WTC11 (cell line): ENCODE data around the gene LILRA6. TPM values are rescaled to one million over a fixed set of nuclear protein-coding genes. Genes with fewer than 3 reads are reported as not detected.
A peak's percentile ranks its signal among the peaks of the same experiment; 100 is the strongest.

Experiments used
- ATAC-seq: fragments of 200-7000 bp; cut with Tn5 transposase; 2 replicates; pipeline ENCODE4 v1.10.0; 2021; ENCODE audit warnings: mild to moderate bottlenecking, moderate library complexity
- CTCF ChIA-PET: fragments of 300-600 bp; sonication (Branson Sonifier 250); formaldehyde crosslinking; loops from one replicate; lab custom pipeline; 2021; ENCODE audit warnings: antibody characterized with exemption; lab: Charles Lee
- POLR2A ChIA-PET: fragments of 350-600 bp; sonication (Branson Sonifier 250); formaldehyde crosslinking; loops from one replicate; lab custom pipeline; 2021; ENCODE audit warnings: antibody characterized with exemption; lab: Charles Lee
- DNase-seq: peaks from one replicate; pipeline ENCODE4 v3.0.0; 2021; ENCODE audit warnings: low spot score
- H3K27ac Mint-ChIP-seq: 2 replicates; pipeline ENCODE4 v1.8.0; 2021; ENCODE audit warnings: mixed read lengths
- H3K27me3 Mint-ChIP-seq: 2 replicates; pipeline ENCODE4 v1.8.0; 2021; ENCODE audit warnings: low read depth, mild to moderate bottlenecking, moderate library complexity, mixed read lengths
- H3K36me3 Mint-ChIP-seq: 2 replicates; pipeline ENCODE4 v1.8.0; 2021; ENCODE audit warnings: mixed read lengths
- H3K4me1 Mint-ChIP-seq: 2 replicates; pipeline ENCODE4 v1.8.0; 2022; ENCODE audit warnings: mixed read lengths
- H3K4me3 Mint-ChIP-seq: 2 replicates; pipeline ENCODE4 v1.8.0; 2021; ENCODE audit warnings: mild to moderate bottlenecking, moderate library complexity, mixed read lengths
- H3K9me3 Mint-ChIP-seq: 2 replicates; pipeline ENCODE4 v1.8.0; 2021; ENCODE audit warnings: mixed read lengths
- CBFB ChIP-seq: sonication (generic); formaldehyde crosslinking; IDR thresholded peaks from 2 replicates; pipeline ENCODE4 v1.8.1; 2022; ENCODE audit warnings: mild to moderate bottlenecking, low read depth, missing genetic modification reagents
- CREM ChIP-seq: sonication (generic); formaldehyde crosslinking; IDR thresholded peaks from 2 replicates; pipeline ENCODE4 v1.8.1; 2022; ENCODE audit warnings: mild to moderate bottlenecking, missing genetic modification reagents, moderate library complexity
- FOXK1 ChIP-seq: sonication (generic); formaldehyde crosslinking; IDR thresholded peaks from 2 replicates; pipeline ENCODE4 v1.8.0; 2022; ENCODE audit warnings: mild to moderate bottlenecking, moderate library complexity, missing genetic modification reagents
- FOXP1 ChIP-seq: sonication (generic); formaldehyde crosslinking; IDR thresholded peaks from 2 replicates; pipeline ENCODE4 v1.8.0; 2022; ENCODE audit warnings: missing genetic modification reagents, mild to moderate bottlenecking, moderate library complexity, borderline replicate concordance
- GABPB1 ChIP-seq: sonication (generic); formaldehyde crosslinking; IDR thresholded peaks from 2 replicates; pipeline ENCODE4 v1.8.1; 2023; ENCODE audit warnings: mild to moderate bottlenecking, missing genetic modification reagents
- JUN ChIP-seq: sonication (generic); formaldehyde crosslinking; IDR thresholded peaks from 2 replicates; pipeline ENCODE4 v1.8.0; 2023; ENCODE audit warnings: mild to moderate bottlenecking, missing genetic modification reagents
- NR1H2 ChIP-seq: sonication (generic); formaldehyde crosslinking; IDR thresholded peaks from 2 replicates; pipeline ENCODE4 v1.9.0; 2021; ENCODE audit warnings: mild to moderate bottlenecking, moderate library complexity, missing genetic modification reagents
- SMAD3 ChIP-seq: sonication (generic); formaldehyde crosslinking; IDR thresholded peaks from 2 replicates; pipeline ENCODE4 v1.8.0; 2022; ENCODE audit warnings: missing genetic modification reagents, mild to moderate bottlenecking, borderline replicate concordance
- SP1 ChIP-seq: sonication (generic); formaldehyde crosslinking; conservative IDR thresholded peaks from 2 replicates; pipeline ENCODE4 v1.8.1; 2022; ENCODE audit warnings: missing genetic modification reagents
- TCF7 ChIP-seq: sonication (generic); formaldehyde crosslinking; IDR thresholded peaks from 2 replicates; pipeline ENCODE4 v1.8.0; 2022; ENCODE audit warnings: mild to moderate bottlenecking, low read depth, missing genetic modification reagents, moderate library complexity
- TEAD4 ChIP-seq: sonication (generic); formaldehyde crosslinking; IDR thresholded peaks from 2 replicates; pipeline ENCODE4 v1.8.0; 2022; ENCODE audit warnings: mild to moderate bottlenecking, missing genetic modification reagents
- ZNF121 ChIP-seq: sonication (generic); formaldehyde crosslinking; IDR thresholded peaks from 2 replicates; pipeline ENCODE4 v1.8.0; 2023; ENCODE audit warnings: missing genetic modification reagents
- ZNF232 ChIP-seq: sonication (generic); formaldehyde crosslinking; IDR thresholded peaks from 2 replicates; pipeline ENCODE4 v1.8.0; 2022; ENCODE audit warnings: mild to moderate bottlenecking, missing genetic modification reagents
- ZNF263 ChIP-seq: sonication (generic); formaldehyde crosslinking; IDR thresholded peaks from 2 replicates; pipeline ENCODE4 v1.8.1; 2022; ENCODE audit warnings: low read depth, mild to moderate bottlenecking, moderate library complexity, missing genetic modification reagents
- total RNA-seq: library from RNA; stranded (reverse); gene quantifications from 3 replicates; pipeline ENCODE4 v1.2.3, GENCODE V29; 2021
- TF ChIP-seq, protein P1 (sequence below): sonication (generic); formaldehyde crosslinking; IDR thresholded peaks from 2 replicates; pipeline ENCODE4 v1.8.0; 2022; ENCODE audit warnings: mild to moderate bottlenecking, missing genetic modification reagents
- TF ChIP-seq, protein P2 (sequence below): sonication (generic); formaldehyde crosslinking; IDR thresholded peaks from 2 replicates; pipeline ENCODE4 v1.8.1; 2022; ENCODE audit warnings: mild to moderate bottlenecking, moderate library complexity, missing genetic modification reagents
- TF ChIP-seq, protein P3 (sequence below): sonication (generic); formaldehyde crosslinking; IDR thresholded peaks from 2 replicates; pipeline ENCODE4 v1.8.0; 2022; ENCODE audit warnings: mild to moderate bottlenecking, missing genetic modification reagents
- TF ChIP-seq, protein P4 (sequence below): sonication (generic); formaldehyde crosslinking; IDR thresholded peaks from 2 replicates; pipeline ENCODE4 v1.8.0; 2022; ENCODE audit warnings: mild to moderate bottlenecking, missing genetic modification reagents
- TF ChIP-seq, protein P5 (sequence below): sonication (generic); formaldehyde crosslinking; IDR thresholded peaks from 2 replicates; pipeline ENCODE4 v1.8.1; 2023; ENCODE audit warnings: mild to moderate bottlenecking, missing genetic modification reagents, moderate library complexity
- TF ChIP-seq, protein P6 (sequence below): sonication (generic); formaldehyde crosslinking; IDR thresholded peaks from 2 replicates; pipeline ENCODE4 v1.8.1; 2022; ENCODE audit warnings: low read depth, mild to moderate bottlenecking, moderate library complexity, missing genetic modification reagents, borderline replicate concordance
- TF ChIP-seq, protein P7 (sequence below): sonication (generic); formaldehyde crosslinking; IDR thresholded peaks from 2 replicates; pipeline ENCODE4 v1.8.1; 2023; ENCODE audit warnings: mild to moderate bottlenecking, missing genetic modification reagents
- TF ChIP-seq, protein P8 (sequence below): fragments of 250-450 bp; sonication (Bioruptor Pico); IDR thresholded peaks from 2 replicates; pipeline ENCODE4 v1.9.0; 2021; ENCODE audit warnings: mild to moderate bottlenecking
- TF ChIP-seq, protein P9 (sequence below): sonication (generic); formaldehyde crosslinking; IDR thresholded peaks from 2 replicates; pipeline ENCODE4 v1.8.0; 2023; ENCODE audit warnings: missing genetic modification reagents
- TF ChIP-seq, protein P10 (sequence below): sonication (generic); formaldehyde crosslinking; IDR thresholded peaks from 2 replicates; pipeline ENCODE4 v1.8.1; 2023; ENCODE audit warnings: mild to moderate bottlenecking, moderate library complexity, missing genetic modification reagents

Gene LILRA6
- total RNA-seq, 1 experiment from 2014 or later: not detected

DNA sequence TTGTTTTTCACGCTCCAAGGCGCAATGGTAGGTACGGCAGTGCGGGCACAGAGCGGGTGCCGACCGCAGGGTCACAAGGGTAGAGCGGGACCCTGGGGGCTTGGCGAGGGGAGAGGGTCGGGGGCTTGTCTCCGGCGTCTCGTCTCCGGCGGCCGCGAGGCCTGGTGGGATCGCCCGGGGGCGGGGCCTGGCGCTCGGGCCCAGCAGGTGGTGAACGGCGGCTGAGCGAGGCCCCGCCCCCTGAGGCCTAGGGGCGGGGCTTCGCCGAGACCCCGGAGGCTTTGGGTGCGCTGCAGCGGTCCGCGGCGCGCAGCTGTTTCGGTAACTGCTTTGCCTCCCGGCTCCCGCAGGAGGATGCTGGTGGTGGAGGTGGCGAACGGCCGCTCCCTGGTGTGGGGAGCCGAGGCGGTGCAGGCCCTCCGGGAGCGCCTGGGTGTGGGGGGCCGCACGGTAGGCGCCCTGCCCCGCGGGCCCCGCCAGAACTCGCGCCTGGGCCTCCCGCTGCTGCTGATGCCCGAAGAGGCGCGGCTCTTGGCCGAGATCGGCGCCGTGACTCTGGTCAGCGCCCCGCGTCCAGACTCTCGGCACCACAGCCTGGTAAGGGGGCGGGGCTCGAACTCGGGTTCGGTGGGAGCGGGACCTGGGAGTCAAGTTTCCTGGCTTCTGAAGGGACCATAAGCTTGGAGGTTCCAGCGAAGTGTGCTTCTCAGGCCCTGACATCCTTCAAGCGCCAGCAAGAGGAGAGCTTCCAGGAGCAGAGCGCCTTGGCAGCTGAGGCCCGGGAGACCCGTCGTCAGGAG is 51.4 kb downstream of the LILRA6 start, which contains the start of gene TSEN34:
TSEN34 (plus strand) TSS at position 298 of the 800 bp plus-strand sequence; CDS start at position 355, 57 bp downstream.
- POLR2A ChIA-PET: interaction anchor here (1.0 to 4.3 kb wide), 10 partner anchors 10 to 126 kb away, joined by 3 to 25 read pairs (median 4); partner anchors contain the start of genes CNOT3, LENG1, RPS9 and TMC4
- H3K27me3 Mint-ChIP-seq: peaks cover 3% of the 10 kb centered on the region; the same call in 1 of the 2 replicates
- peaks cover 44% of the 10 kb centered on the region for H3K36me3 Mint-ChIP-seq
- H3K9me3 Mint-ChIP-seq: no peaks in the 10 kb centered on the region
- peak; percentile 80 for DNase-seq
- peaks cover 32% of the 10 kb centered on the region for H3K4me1 Mint-ChIP-seq
- peak within 1 kb of the TSS; percentile 85 for H3K4me3 Mint-ChIP-seq
- CTCF ChIA-PET: interaction anchor here (1.0 to 4.2 kb wide), 12 partner anchors 10 to 292 kb away, joined by 3 to 84 read pairs (median 4); partner anchors contain the start of gene TMC4
- peak within 1 kb of the TSS; percentile 100 for H3K27ac Mint-ChIP-seq
- peak; percentile 1 for ATAC-seq
- TF ChIP-seq ZNF232 (no peak; the same call in 1 of the 2 replicates), SMAD3 (CRISPR knock-in tag) (no peak), CBFB (CRISPR knock-in tag) (0 out of 2 replicates have a peak, but pooled peaks have one; percentile 72), CREM (CRISPR knock-in tag) (peak; percentile 41; the same call in 1 of the 2 replicates), TEAD4 (no peak), ZNF263 (no peak), NR1H2 (no peak), JUN (0 out of 2 replicates have a peak, but pooled peaks have one; percentile 49), TCF7 (no peak), SP1 (CRISPR knock-in tag) (peak; percentile 49; the same call in 1 of the 2 replicates), FOXK1 (no peak; the same call in none of the 2 replicates), FOXP1 (peak; percentile 85), GABPB1 (CRISPR knock-in tag) (no peak), ZNF121 (CRISPR knock-in tag) (no peak)
- TF ChIP-seq, protein P1, sequence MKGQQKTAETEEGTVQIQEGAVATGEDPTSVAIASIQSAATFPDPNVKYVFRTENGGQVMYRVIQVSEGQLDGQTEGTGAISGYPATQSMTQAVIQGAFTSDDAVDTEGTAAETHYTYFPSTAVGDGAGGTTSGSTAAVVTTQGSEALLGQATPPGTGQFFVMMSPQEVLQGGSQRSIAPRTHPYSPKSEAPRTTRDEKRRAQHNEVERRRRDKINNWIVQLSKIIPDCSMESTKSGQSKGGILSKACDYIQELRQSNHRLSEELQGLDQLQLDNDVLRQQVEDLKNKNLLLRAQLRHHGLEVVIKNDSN: 0 out of 2 replicates have a peak, but pooled peaks have one; percentile 3
- TF ChIP-seq, protein P2, sequence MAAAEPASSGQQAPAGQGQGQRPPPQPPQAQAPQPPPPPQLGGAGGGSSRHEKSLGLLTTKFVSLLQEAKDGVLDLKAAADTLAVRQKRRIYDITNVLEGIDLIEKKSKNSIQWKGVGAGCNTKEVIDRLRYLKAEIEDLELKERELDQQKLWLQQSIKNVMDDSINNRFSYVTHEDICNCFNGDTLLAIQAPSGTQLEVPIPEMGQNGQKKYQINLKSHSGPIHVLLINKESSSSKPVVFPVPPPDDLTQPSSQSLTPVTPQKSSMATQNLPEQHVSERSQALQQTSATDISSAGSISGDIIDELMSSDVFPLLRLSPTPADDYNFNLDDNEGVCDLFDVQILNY (CRISPR knock-in tag): peak; percentile 71; the same call in 1 of the 2 replicates
- TF ChIP-seq, protein P3, sequence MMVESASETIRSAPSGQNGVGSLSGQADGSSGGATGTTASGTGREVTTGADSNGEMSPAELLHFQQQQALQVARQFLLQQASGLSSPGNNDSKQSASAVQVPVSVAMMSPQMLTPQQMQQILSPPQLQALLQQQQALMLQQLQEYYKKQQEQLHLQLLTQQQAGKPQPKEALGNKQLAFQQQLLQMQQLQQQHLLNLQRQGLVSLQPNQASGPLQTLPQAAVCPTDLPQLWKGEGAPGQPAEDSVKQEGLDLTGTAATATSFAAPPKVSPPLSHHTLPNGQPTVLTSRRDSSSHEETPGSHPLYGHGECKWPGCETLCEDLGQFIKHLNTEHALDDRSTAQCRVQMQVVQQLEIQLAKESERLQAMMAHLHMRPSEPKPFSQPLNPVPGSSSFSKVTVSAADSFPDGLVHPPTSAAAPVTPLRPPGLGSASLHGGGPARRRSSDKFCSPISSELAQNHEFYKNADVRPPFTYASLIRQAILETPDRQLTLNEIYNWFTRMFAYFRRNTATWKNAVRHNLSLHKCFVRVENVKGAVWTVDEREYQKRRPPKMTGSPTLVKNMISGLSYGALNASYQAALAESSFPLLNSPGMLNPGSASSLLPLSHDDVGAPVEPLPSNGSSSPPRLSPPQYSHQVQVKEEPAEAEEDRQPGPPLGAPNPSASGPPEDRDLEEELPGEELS (CRISPR knock-in tag): peak; percentile 9; the same call in 1 of the 2 replicates
- TF ChIP-seq, protein P4, sequence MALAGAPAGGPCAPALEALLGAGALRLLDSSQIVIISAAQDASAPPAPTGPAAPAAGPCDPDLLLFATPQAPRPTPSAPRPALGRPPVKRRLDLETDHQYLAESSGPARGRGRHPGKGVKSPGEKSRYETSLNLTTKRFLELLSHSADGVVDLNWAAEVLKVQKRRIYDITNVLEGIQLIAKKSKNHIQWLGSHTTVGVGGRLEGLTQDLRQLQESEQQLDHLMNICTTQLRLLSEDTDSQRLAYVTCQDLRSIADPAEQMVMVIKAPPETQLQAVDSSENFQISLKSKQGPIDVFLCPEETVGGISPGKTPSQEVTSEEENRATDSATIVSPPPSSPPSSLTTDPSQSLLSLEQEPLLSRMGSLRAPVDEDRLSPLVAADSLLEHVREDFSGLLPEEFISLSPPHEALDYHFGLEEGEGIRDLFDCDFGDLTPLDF (CRISPR knock-in tag): 0 out of 2 replicates have a peak, but pooled peaks have one; percentile 46
- TF ChIP-seq, protein P5, sequence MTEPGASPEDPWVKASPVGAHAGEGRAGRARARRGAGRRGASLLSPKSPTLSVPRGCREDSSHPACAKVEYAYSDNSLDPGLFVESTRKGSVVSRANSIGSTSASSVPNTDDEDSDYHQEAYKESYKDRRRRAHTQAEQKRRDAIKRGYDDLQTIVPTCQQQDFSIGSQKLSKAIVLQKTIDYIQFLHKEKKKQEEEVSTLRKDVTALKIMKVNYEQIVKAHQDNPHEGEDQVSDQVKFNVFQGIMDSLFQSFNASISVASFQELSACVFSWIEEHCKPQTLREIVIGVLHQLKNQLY: no peak
- TF ChIP-seq, protein P6, sequence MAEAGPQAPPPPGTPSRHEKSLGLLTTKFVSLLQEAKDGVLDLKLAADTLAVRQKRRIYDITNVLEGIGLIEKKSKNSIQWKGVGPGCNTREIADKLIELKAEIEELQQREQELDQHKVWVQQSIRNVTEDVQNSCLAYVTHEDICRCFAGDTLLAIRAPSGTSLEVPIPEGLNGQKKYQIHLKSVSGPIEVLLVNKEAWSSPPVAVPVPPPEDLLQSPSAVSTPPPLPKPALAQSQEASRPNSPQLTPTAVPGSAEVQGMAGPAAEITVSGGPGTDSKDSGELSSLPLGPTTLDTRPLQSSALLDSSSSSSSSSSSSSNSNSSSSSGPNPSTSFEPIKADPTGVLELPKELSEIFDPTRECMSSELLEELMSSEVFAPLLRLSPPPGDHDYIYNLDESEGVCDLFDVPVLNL (CRISPR knock-in tag): 0 out of 2 replicates have a peak, but pooled peaks have one; percentile 22
- TF ChIP-seq, protein P7, sequence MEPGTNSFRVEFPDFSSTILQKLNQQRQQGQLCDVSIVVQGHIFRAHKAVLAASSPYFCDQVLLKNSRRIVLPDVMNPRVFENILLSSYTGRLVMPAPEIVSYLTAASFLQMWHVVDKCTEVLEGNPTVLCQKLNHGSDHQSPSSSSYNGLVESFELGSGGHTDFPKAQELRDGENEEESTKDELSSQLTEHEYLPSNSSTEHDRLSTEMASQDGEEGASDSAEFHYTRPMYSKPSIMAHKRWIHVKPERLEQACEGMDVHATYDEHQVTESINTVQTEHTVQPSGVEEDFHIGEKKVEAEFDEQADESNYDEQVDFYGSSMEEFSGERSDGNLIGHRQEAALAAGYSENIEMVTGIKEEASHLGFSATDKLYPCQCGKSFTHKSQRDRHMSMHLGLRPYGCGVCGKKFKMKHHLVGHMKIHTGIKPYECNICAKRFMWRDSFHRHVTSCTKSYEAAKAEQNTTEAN: 0 out of 2 replicates have a peak, but pooled peaks have one; percentile 27
- TF ChIP-seq, protein P8, sequence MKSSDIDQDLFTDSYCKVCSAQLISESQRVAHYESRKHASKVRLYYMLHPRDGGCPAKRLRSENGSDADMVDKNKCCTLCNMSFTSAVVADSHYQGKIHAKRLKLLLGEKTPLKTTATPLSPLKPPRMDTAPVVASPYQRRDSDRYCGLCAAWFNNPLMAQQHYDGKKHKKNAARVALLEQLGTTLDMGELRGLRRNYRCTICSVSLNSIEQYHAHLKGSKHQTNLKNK: no peak
- TF ChIP-seq, protein P9, sequence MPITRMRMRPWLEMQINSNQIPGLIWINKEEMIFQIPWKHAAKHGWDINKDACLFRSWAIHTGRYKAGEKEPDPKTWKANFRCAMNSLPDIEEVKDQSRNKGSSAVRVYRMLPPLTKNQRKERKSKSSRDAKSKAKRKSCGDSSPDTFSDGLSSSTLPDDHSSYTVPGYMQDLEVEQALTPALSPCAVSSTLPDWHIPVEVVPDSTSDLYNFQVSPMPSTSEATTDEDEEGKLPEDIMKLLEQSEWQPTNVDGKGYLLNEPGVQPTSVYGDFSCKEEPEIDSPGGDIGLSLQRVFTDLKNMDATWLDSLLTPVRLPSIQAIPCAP: peak; percentile 55; the same call in 1 of the 2 replicates
- TF ChIP-seq, protein P10, sequence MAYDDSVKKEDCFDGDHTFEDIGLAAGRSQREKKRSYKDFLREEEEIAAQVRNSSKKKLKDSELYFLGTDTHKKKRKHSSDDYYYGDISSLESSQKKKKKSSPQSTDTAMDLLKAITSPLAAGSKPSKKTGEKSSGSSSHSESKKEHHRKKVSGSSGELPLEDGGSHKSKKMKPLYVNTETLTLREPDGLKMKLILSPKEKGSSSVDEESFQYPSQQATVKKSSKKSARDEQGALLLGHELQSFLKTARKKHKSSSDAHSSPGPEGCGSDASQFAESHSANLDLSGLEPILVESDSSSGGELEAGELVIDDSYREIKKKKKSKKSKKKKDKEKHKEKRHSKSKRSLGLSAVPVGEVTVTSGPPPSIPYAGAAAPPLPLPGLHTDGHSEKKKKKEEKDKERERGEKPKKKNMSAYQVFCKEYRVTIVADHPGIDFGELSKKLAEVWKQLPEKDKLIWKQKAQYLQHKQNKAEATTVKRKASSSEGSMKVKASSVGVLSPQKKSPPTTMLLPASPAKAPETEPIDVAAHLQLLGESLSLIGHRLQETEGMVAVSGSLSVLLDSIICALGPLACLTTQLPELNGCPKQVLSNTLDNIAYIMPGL (CRISPR knock-in tag): peak; percentile 48; the same call in 1 of the 2 replicates
